Left kidney (tissue), 2 donors: Measurements from ENCODE around the gene NUP93. TPM values are rescaled to one million over a fixed set of nuclear protein-coding genes. Genes with fewer than 3 reads are reported as not detected.
"Not testable (repeated sequence)": the region's sequence is repeated elsewhere in the genome, so short reads cannot be mapped to it uniquely, and the experiment has no call there.

Source experiments
- DNase-seq: peaks from one replicate; pipeline ENCODE4 v3.0.0-alpha.2; 2013
- polyA plus RNA-seq: library from polyadenylated mRNA; unstranded; fragments of 120-200 nt; gene quantifications from one replicate; pipeline ENCODE4 v1.2.1, GENCODE V29; 2013; ENCODE audit not compliant: insufficient read length

The NUP93 gene
- polyA plus RNA-seq, 1 donor: 101 TPM

DNA sequence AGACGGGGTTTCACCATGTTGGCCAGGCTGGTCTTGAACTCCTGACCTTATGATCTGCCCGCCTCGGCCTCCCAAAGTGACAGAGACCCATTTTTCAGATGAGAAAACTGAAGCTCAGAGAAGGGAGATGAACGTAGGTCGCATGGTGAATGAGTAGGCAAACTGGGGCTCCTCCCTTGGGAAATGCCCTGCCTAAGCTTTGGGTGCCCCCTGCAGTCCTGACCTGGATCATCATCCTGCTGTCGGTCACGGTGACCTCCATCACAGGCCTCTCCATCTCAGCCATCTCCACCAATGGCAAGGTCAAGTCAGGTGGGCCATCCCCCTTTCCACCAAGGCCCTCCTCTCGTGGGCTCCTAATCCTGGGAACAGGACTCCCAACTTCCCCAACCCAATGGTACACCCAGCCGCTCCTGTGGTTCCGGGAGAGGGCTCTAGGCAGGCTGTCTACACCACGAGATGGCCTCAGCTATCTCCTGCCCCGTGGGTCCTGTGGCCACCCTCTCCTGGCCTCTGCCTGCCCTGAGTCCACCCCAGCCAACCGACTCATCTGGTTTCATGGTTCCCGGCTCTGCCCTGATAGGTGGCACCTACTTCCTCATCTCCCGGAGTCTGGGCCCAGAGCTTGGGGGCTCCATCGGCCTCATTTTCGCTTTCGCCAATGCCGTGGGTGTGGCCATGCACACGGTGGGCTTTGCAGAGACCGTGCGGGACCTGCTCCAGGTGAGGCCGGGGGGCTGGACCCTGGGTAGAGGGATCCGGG is 139.8 kb downstream of the NUP93 start:
- no peak for DNase-seq

DNA sequence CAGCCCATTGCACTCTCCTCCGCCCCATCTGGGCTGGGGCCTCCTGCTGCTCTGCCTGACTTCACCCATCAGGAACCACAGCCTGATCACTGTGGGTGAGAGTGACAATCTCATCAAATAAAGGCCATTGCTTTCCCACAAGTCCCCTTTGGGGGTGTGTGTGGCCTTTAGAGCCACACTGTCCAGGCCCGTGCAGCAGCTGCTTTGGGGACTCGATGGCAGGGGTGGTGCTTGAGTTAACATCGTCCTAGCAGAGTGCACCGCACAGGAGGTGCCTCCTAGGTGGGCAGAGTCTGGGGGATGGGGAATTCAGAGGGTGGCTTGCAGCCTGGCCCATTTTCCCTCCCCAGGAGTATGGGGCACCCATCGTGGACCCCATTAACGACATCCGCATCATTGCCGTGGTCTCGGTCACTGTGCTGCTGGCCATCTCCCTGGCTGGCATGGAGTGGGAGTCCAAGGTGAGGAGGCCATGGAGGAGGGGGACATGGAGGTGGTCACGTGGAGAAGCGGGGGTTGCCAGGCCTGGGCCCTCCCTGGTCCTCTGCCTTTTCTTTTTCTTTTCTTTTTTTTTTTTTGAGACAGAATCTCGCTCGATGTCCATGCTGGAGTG is 140.5 kb downstream of the NUP93 start:
- DNase-seq: no peak

DNA sequence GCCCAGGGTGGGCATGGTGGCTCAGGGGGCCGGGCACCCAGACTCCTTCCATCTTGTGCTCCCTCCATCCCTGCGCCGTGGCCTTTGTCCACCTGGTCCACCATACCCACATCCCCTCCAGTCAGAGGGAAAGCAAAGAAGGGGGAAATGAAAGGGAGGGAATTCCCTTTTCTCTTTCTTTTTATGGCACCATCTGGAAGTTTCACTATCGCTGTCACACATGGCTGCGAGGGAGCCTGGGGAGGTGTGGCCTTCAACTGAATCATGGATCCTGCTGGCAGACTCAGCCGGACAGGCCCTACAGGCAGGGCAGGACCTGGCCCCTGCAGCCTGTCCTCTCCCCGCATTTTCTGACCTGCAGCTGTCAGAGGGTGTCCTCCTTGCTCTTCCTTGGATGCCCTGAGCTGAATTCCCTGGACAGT is 141.3 kb downstream of the NUP93 start:
- DNase-seq: no peak

DNA sequence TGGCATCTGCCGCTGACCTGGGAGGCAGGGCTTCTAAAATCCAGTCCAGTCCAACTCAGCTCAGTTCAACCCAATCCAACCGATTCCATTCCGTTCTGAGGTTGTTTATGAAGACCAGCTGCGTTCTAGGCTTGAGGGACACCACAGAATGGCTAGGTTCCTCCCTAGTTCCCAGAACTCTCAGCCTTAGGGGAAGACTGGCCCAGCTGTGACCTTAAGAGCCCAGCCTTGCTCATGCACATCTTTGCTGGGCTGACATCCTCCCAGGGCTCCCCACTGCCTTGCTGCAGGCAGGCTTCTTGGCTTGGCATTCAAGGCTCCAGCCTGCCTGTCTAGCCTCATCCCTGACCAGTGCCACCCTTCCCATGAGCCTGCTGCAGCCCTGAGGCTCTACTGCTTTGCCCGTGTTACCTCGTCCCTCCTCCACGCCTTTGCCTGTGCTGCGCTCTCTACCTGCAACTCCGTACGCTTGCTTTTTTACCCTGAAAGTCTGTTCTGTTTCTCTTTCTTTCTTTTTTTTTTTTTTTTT is 143.0 kb downstream of the NUP93 start:
- no peak for DNase-seq

DNA sequence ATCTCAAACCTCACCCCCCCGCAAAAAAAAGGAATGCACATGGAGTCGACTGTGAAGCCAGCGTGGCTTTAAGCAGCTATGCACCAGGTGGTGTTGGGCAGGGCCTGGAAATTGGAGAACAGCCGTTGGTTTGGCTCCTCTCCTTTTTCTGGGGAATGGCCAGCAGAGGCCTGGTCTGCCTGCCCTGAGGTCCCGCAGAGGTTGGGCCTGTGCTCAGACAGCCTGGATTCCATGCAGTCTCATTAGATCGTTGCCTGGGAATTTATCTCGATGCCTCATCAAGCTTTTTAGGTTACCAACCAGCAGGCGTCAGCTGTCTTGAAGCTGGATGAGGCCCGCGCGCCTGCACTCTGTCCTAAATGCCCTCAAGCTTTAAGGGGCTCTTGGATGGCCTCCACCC is 144.9 kb downstream of the NUP93 start:
- DNase-seq: no peak

DNA sequence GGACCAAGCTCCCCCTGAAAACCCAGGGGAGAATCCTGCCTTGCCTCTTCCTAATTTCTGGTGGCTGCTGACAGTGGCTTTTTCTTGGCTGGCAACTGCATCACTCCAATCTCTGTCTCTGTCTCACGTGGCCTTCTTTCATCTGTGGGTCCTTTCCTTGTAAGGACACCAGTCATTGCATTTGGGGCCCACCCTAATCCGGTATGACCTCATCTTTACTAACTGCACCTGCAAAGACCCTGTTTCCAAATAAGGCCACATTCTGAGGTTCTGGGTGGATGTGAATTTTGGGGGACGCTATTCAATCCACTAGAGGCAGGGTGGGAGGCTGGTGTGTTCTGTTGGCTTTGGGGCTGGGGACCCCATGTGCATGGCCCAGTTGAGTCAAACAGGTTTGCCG is 146.1 kb downstream of the NUP93 start:
- DNase-seq: no peak

DNA sequence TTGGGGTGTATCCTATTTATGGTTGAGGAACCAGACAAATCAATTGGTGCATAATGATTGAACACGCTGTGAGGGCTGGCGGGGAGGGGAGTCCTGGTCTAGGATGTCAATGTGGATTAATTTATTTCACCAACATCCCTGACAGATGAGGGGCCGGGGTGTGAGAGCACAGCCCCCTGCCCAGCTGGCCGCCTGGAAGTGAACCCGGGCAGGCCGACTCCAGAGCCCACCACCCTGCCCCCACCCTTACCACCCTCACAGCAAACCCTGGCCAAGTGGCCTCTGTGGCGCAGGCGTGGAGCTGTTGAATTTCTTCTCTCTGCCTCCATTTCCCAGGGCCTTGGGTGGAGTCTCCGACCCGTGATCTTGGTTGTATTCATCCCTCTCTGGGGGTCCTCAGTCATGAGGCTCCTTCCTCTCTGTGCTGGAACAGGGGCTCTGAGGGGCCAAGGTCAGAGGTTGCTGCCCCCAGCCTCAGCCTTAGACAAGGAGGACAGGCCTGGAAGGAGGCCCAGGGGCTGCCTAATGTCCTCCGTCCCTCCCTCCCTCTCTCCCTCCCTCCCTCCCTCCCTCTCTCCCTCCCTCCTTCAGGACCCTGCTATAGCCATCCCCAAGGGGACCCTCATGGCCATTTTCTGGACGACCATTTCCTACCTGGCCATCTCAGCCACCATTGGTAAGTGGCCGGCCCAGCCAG is 147.7 kb downstream of the NUP93 start:
- DNase-seq: no peak

DNA sequence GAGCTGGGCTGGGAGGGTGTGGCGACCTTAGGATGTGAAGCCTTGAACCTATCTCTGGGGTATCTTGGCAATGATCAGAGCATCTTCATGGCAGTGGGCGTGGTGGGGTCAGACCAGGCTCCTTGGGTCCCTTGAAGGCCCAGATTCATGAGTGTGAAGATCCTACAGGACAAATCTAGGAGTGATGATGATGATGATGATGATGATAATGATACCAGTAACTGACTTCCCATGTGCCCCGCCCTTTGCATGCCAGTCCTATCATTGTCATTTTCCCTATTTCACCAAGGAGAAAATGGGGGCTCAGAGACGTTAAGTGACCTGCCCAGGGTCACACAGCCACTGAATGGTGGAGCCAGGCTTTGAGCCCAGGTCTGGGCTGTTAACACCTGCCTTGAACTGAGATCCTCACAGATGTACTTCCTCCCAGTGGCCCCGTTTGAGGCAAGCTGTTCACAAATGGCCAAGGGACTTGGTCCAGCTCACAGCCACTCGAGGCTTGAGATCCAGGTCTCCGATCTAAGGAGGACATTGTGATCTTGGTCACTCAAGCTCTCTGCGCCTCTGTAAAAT is 148.4 kb downstream of the NUP93 start:
- no peak for DNase-seq

DNA sequence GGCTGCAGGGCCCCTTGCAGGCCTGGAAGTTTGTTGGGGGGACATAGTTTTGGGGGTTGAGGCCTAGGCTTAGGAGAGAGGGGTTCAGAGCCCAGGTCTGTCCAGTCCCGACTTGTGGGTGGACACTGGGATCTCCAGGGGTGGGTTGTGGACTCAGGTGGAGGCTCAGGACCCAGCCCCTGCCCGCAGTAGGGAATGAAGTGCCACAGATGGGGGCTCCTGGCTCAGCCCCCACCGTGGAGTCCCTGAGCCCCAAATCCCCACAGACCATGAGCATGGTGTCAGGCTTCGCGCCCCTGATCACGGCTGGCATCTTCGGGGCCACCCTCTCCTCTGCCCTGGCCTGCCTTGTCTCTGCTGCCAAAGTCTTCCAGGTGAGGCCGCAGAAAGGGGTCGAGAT is 149.3 kb downstream of the NUP93 start:
- no peak for DNase-seq

DNA sequence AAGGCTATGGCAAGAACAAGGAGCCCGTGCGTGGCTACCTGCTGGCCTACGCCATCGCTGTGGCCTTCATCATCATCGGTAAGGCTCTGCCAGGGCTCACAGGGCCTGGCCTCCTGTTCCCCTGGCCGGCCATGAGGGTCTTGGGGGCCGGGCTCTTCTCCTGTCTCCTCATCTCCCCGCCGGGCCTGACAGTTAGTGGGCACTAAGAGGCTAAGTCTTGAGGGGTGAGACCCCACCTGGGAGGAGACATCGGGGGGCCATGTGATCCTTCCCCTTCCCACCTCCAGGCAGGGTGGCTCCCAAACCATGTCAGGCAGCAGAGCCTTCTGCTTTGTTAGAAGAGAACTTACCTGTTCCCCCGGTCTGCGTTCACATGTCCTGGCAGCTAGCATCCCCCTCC is 150.2 kb downstream of the NUP93 start:
- no peak for DNase-seq

DNA sequence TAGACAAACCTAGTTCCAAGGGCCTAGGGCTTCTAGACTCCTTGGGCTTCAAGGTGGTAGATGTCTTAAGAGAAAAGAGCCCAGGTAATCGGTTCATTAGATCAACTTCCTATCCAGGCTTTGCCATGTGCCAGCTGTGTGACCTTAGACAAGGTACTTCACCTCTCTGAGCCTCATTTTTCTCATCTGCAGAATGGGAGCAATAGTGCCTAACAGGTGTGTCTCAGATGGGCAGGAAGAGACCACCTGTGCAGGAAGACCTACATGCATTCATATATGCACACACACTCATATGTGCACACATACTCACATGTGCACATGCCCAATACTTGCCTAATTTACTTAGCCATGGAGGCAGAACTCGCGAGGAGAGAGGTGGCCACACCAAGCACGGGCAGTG is 150.8 kb downstream of the NUP93 start:
- no peak for DNase-seq

DNA sequence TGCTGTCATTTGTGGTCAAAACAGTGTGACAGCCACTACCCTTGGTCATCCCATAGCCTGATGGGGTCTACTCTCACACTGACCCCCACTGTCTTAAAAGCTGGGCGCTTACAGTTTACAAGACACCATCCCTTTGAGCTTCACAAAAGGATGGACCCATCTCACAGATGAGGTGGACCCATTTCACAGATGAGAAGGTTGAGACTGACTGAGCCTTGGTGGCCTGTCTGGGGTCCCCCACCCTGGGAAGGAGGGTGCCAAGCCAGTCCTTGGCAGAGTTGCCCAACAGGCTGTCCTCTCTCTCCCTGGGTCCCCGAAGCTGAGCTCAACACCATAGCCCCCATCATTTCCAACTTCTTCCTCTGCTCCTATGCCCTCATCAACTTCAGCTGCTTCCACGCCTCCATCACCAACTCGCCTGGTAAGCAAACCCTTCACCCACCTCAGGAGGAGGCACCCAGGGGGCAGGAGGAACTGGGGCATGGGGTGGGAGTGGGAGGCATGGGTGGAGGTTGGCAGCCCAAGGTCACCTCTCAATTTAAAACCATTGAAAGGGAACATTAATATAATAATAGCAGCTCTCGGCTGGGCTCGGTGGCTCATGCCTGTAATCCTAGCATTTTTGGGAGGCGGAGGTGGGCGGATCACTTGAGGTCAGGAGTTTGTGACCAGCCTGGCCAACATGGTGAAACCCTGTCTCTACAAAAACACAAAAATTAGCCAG is 152.3 kb downstream of the NUP93 start:
- no peak for DNase-seq

DNA sequence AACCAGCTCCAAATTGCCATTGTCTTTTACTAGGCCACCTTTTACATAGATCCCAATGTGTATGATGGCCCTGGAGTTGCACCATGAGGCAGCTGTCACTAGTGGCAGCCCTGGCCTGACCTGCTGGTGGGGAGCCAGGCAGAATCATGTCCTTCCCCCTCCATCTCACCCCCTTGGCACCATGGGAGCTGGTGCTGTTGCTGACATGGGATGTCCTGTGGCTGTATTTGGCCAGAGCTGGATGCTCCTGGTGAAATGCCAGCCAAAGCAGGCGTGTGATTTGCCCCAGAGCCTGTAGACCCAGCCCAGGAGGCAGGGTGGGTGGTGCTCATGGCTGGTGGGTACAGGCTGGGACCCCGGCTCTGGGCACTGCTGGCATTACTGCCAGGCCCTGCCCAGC is 153.7 kb downstream of the NUP93 start:
- DNase-seq: no peak

DNA sequence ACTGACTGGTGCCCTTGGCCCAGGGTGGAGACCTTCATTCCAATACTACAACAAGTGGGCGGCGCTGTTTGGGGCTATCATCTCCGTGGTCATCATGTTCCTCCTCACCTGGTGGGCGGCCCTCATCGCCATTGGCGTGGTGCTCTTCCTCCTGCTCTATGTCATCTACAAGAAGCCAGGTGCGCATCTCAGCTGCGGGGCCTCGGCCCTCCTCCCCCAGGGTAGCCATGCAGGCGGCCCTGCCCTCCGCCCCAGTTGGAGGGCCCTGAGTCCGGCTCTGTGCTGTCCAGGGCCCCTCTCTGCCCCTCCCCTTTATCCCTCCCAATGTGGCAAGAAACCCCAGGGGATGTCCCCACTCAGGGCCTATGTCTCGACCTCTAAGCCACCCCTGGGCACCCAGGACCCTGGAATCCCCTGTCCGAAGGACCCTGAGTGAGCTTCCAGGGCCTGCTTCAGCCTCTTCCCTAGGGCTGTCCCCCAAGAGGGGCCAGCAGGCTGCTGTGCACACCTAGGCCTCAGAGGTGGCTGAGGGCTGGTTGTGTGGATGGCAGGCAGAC is 154.2 kb downstream of the NUP93 start:
- DNase-seq: no peak

DNA sequence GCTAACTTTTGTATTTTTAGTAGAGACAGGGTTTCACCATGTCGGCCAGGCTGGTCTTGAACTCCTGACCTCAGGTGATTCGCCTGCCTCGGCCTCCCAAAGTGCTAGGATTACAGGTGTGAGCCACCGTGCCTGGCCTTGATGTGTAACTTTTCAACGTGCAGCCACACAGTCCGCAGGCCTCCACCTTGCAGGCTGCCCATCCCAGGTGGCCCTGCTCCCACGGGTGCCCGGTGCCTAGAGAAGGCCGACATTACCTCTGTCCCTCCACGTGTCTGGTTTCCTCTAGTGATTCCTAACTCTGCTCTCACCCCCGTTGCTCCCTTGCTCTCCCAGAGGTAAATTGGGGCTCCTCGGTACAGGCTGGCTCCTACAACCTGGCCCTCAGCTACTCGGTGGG is 155.0 kb downstream of the NUP93 start:
- DNase-seq: not testable (repeated sequence)

DNA sequence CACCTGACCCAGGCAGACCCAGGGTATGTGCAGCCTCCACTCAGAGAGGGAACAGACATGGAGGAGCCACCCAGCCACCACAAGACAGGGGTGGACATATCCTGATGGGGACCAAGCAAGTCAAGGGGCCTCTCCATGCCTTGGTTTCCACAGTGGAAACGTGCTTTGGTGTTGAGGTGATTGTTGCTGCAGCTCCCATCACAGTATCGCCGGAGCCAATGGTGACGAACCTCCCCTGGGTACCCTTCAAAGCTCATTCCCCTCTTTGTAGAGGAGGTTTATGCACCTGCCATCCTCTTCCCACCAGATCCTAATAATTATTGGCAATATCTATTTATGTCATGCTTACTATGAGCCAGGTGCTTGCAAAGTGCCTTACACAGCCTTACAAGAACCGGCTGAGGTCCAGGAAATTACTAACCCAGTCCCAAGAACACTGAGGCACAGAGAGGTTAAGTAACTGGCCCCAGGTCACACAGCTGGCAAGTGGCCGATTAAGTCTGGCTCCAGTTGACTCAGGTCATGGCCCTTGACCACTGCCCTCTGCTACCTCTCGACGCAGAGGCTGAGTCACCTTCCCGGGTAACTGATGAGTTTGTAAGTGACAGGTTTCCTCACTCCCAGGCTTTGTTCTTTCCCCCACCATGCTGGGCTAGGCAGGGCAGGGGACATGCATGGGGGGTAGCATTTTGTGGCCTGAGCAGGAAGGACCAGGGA is 155.7 kb downstream of the NUP93 start:
- no peak for DNase-seq

DNA sequence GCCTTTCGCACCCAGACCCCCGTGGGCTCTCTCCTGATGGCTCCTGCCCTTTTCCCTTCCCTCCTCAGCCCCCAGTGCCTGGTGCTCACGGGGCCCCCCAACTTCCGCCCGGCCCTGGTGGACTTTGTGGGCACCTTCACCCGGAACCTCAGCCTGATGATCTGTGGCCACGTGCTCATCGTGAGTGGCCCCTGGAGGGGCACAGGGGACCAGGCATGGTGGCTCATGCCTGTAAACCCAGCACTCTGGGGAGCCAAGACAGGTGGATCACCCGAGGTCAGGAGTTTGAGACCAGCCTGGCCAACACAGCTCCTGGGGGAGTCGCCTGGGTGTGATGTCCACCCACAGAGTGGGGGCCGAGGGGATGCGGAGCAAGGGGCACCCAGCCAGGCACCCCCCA is 156.4 kb downstream of the NUP93 start:
- DNase-seq: no peak

DNA sequence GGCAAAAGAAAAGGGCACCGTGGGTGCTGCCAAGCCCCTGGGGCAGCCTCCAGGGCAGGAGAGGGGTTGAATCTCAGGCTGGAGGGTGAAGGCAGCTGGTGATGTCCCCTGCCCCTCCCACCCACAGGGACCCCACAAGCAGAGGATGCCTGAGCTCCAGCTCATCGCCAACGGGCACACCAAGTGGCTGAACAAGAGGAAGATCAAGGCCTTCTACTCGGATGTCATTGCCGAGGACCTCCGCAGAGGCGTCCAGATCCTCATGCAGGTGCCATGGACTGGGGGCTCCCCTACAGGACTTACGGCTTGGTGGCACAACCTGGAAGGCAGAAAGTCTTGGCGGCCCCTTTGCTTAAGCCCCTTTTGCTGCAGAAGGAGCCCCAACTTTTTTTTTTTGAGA is 156.9 kb downstream of the NUP93 start:
- no peak for DNase-seq

DNA sequence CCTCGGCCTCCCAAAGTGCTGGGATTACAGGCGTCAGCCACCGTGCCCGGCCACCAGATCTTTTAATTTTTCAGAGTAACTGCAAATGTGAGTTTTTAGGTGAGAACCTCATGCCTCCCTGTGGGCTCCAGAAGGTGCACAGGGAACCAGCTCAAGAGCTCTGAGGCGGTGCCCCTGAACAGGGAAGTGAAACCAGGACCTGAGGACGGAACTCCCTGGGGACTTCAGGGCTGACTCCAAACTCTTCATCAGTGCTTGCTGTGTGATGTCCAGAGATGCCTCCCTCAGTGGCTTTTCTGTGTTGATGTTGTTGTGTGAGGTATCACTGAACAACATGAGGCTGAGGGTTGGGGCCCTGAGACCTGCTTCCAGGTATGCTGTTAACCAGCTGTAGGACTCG is 158.9 kb downstream of the NUP93 start:
- DNase-seq: no peak

DNA sequence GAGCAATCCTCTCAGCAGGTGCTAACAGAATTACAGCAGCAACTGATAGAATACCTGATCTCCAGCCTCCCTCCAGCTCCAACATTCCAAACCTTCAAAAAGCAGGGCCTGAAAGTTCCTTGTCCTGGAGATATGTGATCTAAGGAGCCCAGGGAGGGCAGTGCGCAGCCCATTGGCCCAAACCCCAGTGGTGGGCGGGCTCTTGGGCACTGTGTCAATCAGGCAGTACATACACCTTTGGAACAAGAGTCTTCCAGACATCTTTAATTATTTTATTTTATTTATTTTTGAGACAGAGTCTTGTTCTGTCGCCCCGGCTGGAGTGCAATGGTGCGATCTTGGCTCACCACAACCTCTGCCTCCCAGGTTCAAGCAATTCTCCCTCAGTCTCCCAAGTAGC is 159.3 kb downstream of the NUP93 start:
- DNase-seq: no peak

DNA sequence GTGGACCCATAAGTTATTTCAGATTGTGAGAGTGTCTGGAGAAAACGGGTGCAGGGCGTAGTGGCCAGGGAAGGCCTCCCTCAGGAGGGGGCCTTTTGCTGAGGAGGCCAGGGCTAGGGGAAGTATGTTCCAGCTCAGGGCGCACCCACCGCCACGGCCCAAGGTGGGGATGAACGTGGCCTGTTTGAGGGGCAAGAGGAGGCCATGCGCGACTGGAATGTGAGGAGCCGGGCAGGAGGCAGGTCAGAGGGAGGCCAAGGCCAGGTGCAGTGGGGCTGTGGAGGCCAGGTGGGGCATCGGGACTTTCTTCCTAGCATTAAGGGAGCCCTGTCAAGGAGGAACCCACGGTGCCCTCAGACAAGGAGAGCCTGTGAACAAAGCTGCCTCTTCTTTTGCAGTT is 161.8 kb downstream of the NUP93 start:
- DNase-seq: no peak
